RPMI8226 (cell line): ENCODE results near the gene AJUBA.
"Not testable (repeated sequence)": the region's sequence is repeated elsewhere in the genome, so short reads cannot be mapped to it uniquely, and the experiment has no call there.

Source experiments
- DNase-seq: peaks from one replicate; pipeline ENCODE4 v3.0.0-alpha.2; 2015

Gene AJUBA

GRCh38 chr14:23005451-23006187, 23.3 kb upstream of the AJUBA start:
- DNase-seq: no peak

- not testable (repeated sequence) for DNase-seq
Observed at GRCh38 chr14:23004274-23004673, 21.9 kb upstream of the AJUBA start.

DNA sequence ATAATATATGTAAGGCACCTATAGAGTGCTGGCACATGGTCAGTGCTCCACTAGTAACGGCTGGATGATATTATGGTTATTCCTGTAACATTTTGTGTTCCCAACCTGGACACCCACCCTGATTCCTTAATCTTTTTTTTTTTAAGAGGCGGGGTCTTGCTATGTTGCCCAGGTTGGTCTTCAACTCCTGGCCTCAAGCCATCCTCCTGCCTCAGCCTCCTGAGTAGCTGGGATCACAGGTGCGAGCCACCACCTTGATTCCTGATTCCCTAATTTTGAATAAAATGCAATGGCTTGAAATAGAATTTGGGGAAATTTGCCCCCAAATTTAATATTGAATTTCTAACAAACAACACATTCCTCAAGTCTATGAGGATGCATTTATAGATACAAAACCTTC, 20.2 kb upstream of the AJUBA start:
- DNase-seq: no peak

- no peak for DNase-seq
Observed at GRCh38 chr14:23000860-23001259, 18.5 kb upstream of the AJUBA start.

- DNase-seq: no peak
Observed at GRCh38 chr14:22998329-22999012, 16.1 kb upstream of the AJUBA start.

DNA sequence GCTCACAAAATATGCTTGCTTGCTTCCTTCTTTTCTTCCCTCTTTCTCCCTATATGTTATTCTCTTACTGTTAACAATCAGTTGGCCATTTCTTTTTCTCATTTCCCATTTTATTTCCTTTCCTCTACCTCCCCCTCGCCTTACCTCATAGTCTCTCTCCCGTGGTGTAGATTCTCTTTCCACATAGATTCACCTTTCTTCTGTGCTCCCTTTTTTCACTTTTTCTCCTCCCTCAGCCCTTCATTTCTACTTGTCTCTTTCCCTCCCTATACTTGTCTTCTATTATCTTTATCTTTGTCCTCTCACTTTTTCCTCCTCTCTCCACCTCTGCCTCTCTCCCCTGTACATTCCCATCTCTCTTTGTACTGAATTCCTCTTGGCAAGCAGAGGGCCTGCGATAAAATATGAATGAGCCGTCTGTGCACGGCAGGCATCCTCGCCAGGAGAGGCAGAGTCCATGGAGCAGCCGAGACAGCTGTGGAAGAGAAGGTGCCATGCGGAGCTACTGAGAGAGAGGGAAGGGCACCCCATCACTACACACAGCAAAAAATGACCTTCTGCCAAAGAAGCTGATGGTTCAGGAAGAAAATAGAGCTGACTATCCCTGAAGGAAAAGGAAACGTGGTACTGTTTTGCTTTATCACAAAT, 15.4 kb upstream of the AJUBA start:
- DNase-seq: no peak

DNA sequence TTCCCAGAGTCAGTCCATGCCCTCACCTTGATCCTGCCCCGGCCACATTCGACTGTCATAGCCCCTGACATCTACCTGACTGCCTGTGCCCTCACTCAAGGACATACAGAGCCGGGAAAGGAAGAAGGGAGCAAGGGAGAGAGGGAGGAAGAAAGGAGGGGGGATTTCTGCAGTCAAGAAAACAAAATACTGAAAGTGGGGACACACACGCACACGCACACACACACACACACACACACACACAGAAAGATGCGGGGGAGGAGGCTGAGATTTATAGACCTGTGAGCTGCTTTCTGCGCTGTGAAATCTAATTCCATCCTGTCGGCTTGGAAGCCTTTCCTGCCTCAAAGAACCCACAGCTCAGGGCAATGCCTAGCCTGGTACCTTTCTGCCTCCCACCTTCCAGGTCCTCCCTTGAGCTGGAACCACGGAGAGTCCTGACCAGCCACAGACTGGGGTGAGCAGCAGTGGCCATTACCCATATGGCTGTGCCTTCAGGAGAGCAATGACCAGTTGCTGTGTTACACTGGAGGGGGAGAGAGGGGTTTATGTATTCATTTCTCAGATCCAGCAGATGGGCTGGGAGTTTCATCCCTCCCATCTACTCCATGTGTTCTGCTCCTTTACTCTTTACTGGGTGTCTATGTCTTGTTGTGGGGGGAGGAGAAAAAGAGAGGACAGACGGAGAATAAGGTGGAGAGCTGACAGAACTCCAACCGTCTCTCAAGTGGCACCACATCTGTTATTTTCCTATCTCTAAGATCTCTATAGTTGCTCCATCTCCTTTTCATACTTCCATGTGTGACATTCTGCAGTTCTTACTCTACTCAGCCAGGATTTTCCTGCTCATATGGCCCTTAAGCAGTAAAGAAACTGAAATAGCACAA, 14.7 kb upstream of the AJUBA start:
- DNase-seq: no peak

DNA sequence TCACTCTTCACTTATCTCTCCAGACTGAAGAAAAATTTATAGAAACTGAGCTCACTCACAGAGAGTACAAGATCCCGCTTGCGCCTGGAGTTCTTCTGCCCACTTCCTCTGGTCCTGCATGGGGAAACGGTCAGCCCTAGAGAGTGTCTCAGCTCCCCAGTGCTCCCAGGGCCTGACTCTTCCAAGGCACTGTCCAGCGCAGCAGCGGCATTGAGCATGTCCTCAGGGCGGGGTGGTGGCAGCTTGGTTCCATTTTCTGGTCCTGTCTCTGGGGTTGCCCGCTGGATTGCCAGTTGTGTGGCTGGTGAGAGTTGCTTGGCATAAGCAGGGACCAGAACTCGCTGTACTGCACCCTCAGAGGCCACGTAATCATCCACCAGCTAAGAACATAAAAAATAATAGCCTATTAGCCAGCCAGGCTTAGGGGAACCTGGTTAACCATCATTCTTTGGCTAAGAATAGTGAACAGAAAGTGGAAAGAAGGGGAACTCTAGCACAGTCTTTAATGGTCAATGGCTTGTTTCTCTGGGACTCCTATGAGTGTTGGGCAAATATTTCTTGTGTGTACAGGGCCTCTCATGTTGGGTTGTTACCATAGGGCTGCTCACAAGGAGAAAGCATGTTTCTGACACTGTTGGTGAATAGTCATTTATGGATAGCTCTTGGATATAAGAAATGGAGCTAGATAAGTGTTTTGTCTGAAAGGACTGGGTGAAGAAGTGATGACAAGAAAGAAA, 13.7 kb upstream of the AJUBA start:
- DNase-seq: no peak

- peak; percentile 43 for DNase-seq
Observed at GRCh38 chr14:22994762-22995275, 12.5 kb upstream of the AJUBA start.

- DNase-seq: no peak
Observed at GRCh38 chr14:22993517-22993916, 11.2 kb upstream of the AJUBA start.

- no peak for DNase-seq
Observed at GRCh38 chr14:22991852-22992251, 9.5 kb upstream of the AJUBA start.

- DNase-seq: no peak
Observed at GRCh38 chr14:22987291-22987690, 4.9 kb upstream of the AJUBA start.

- peak; percentile 84 for DNase-seq
Observed at GRCh38 chr14:22986508-22987054, 4.2 kb upstream of the AJUBA start.

DNA sequence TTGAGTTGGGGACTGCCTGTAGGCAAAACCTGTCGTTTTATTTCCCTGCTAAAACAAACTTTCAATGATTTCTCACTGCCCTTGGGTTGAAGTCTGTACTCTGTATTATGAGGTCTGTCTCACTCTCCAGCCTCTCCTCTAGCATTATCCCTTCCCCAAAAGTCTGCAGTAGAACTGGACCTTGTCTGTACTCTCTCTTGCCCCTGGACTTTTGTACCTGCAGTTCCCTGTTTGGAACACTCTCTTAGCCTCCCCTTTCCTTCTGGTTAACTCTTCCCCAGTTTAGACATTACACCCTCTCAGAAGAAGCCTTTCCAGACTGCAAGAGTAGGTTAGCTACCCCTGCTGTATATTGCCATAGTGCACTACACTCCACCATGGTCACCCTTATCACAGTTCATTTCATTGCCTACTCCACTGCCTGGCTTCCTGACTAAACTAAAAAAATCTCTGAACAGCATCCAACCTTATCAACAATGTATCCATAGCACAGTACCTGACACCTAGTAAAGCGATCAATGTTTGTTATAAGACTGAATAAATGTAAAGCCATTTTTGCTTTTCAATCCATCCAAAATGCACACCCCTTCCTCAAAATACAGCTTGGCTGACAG, 3.6 kb upstream of the AJUBA start:
- DNase-seq: no peak

DNA sequence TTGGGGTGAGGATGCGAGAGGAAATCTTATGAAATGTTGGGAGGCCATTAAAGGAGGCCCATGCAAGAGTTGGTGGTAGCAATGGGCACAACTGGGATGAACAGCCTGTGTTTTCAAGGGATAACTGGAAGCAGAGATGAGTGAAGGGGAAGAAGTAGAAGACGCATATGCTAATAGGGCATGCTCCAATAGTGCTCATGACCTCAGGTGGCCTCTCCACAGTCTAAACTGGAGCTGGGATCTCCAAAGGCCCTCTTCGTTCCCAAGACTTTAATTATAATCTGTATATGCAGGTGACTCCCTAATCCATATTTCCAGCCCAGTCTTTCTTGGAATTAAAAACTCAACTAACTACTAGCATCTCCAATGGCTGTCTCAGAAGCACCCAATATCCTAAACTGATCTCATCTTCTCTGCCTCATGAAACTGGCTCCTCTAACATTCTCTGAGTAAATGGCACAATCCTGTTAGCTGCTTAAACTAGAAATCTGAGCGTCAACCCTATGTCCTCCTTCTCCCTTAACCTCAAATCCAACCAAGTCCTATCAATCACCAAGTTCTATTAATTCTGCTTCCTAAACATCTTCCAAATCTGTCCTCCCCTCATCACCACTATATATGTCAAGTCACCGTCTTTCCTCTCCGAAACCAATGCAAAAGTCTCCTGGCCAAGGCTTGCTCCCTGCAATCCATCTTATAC, 2.8 kb upstream of the AJUBA start:
- no peak for DNase-seq

GRCh38 chr14:22981876-22982476, 375 bp downstream of the AJUBA start:
- no peak for DNase-seq

GRCh38 chr14:22981090-22981875, 1.1 kb downstream of the AJUBA start:
- DNase-seq: no peak

GRCh38 chr14:22980672-22981089, 1.7 kb downstream of the AJUBA start:
- no peak for DNase-seq

DNA sequence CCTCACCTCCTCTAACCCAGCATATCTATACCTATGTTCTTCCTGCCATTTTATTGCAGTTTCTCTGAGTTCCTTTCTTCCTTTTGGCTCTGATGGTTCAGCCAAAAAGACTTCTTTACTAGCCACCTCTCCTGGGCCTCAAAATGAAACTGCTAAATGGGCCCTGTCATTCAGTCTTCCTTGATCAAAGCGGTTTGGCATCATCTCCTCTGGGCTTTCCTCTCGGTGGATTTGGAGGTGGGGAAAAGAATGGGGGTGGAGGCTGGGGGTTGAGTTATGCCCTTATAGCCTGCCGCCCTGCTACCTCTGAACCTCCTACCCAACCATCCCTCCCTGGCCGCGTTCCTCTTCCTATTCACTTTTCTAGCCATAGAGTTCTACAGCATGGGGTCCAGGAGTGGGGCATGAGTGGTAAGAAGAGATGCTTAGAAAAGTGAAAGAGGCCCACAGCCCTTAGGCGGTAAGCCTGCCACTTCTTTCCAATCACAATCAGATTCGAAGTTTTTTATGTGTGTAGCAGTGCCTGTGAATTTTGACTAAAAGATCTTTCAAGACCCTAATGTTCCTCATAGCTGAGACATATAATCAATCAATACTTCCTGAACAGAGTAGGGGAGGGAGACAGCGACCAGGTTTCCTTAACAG, 2.5 kb downstream of the AJUBA start:
- no peak for DNase-seq
